GM23338 (cell line): ENCODE data around the gene NUP205. TPM values are rescaled to one million over a fixed set of nuclear protein-coding genes. Genes with fewer than 3 reads are reported as not detected.

Experiments used
- ATAC-seq: fragments of 200-7000 bp; cut with Tn5 transposase; 3 replicates; pipeline ENCODE4 v1.9.1; 2020
- DNase-seq: peaks from one replicate; pipeline ENCODE4 v3.0.0-alpha.2; 2015; ENCODE audit warnings: low spot score
- H2AFZ ChIP-seq: fragments of 200-600 bp; sonication (generic); 2 replicates; pipeline ENCODE4 v1.8.0; 2016; ENCODE audit warnings: antibody characterized with exemption, mild to moderate bottlenecking, moderate library complexity
- H3F3A ChIP-seq: fragments of 200-600 bp; sonication (generic); replicated peaks from 2 replicates; pipeline ENCODE4 v1.8.0; 2017; ENCODE audit warnings: antibody characterized with exemption, mixed run types, low read depth
- H3K27ac ChIP-seq: fragments of 200-600 bp; sonication (generic); 2 replicates; pipeline ENCODE4 v1.6.1; 2016; ENCODE audit warnings: low read depth
- H3K27me3 ChIP-seq: fragments of 200-600 bp; sonication (generic); 2 replicates; pipeline ENCODE4 v1.8.0; 2016; ENCODE audit warnings: mild to moderate bottlenecking, mixed run types, moderate library complexity; ENCODE audit not compliant: insufficient read depth
- H3K36me3 ChIP-seq: fragments of 200-600 bp; sonication (generic); 2 replicates; pipeline ENCODE4 v1.8.0; 2016; ENCODE audit warnings: mild to moderate bottlenecking; ENCODE audit not compliant: insufficient read depth
- H3K4me1 ChIP-seq: fragments of 200-600 bp; sonication (generic); 2 replicates; pipeline ENCODE4 v1.8.0; 2016; ENCODE audit warnings: mild to moderate bottlenecking, moderate library complexity; ENCODE audit not compliant: insufficient read depth
- H3K4me2 ChIP-seq: fragments of 200-600 bp; sonication (generic); 2 replicates; pipeline ENCODE4 v1.7.1; 2017; ENCODE audit warnings: mixed run types
- H3K4me3 ChIP-seq: fragments of 200-600 bp; sonication (generic); 2 replicates; pipeline ENCODE4 v1.6.1; 2016; ENCODE audit warnings: mixed run types
- H3K79me2 ChIP-seq: fragments of 200-600 bp; sonication (generic); replicated peaks from 2 replicates; pipeline ENCODE4 v1.8.0; 2017; ENCODE audit warnings: mild to moderate bottlenecking; ENCODE audit not compliant: insufficient read depth
- H3K9me2 ChIP-seq: fragments of 200-600 bp; sonication (generic); 2 replicates; pipeline ENCODE4 v1.8.0; 2017; ENCODE audit not compliant: insufficient read depth
- H4K20me1 ChIP-seq: fragments of 200-600 bp; sonication (generic); replicated peaks from 2 replicates; pipeline ENCODE4 v1.8.0; 2017; ENCODE audit warnings: mild to moderate bottlenecking; ENCODE audit not compliant: insufficient read depth
- H3K27ac Mint-ChIP-seq: 2 replicates; pipeline ENCODE4 v1.8.0; 2020; ENCODE audit warnings: inconsistent platforms, mild to moderate bottlenecking, moderate library complexity, mixed read lengths
- H3K27me3 Mint-ChIP-seq: 3 replicates; pipeline ENCODE4 v1.8.0; 2022; ENCODE audit warnings: low read depth, mild to moderate bottlenecking, moderate library complexity, mixed read lengths, inconsistent platforms; ENCODE audit not compliant: insufficient read depth, poor library complexity
- H3K36me3 Mint-ChIP-seq: 3 replicates; pipeline ENCODE4 v1.8.0; 2021; ENCODE audit warnings: low read depth, mild to moderate bottlenecking, inconsistent platforms, moderate library complexity, mixed read lengths
- H3K4me1 Mint-ChIP-seq: 3 replicates; pipeline ENCODE4 v1.8.0; 2020; ENCODE audit warnings: mild to moderate bottlenecking, inconsistent platforms, mixed read lengths
- H3K4me3 Mint-ChIP-seq: 3 replicates; pipeline ENCODE4 v1.8.0; 2021; ENCODE audit warnings: moderate library complexity, mild to moderate bottlenecking, inconsistent platforms, mixed read lengths
- H3K9me3 Mint-ChIP-seq: 3 replicates; pipeline ENCODE4 v1.8.0; 2020; ENCODE audit warnings: moderate library complexity, mild to moderate bottlenecking, inconsistent platforms, mixed read lengths
- CREB1 ChIP-seq: fragments of 250-450 bp; sonication (Bioruptor Pico); IDR thresholded peaks from 2 replicates; pipeline ENCODE4 v1.5.0; 2020; ENCODE audit warnings: low read depth, mild to moderate bottlenecking, moderate library complexity
- CTCF ChIP-seq, 2 experiments: fragments of 200-600 bp in 1 of 2; sonication (generic) in 1 of 2; conservative IDR thresholded peaks; 2 replicates each; pipeline versions ENCODE4 v1.5.1 to v1.6.1; 2016 to 2017; ENCODE audit warnings: antibody characterized with exemption in 2 of 2, low read depth in 2 of 2, mild to moderate bottlenecking in 2 of 2, moderate library complexity in 1 of 2
- ETS1 ChIP-seq: IDR thresholded peaks from 2 replicates; pipeline ENCODE4 v1.6.1; 2016; ENCODE audit warnings: antibody characterized with exemption
- EZH2 ChIP-seq: fragments of 200-600 bp; sonication (generic); IDR thresholded peaks from one replicate; pipeline ENCODE4 v1.8.0; 2017; ENCODE audit warnings: antibody characterized with exemption, mild to moderate bottlenecking, low read depth; ENCODE audit not compliant: unreplicated experiment
- JUNB ChIP-seq: IDR thresholded peaks from one replicate; pipeline ENCODE4 v1.6.1; 2016; ENCODE audit warnings: antibody characterized with exemption; ENCODE audit not compliant: unreplicated experiment
- POLR2AphosphoS5 ChIP-seq: IDR thresholded peaks from 2 replicates; pipeline ENCODE4 v1.6.1; 2016; ENCODE audit warnings: antibody characterized with exemption, low read depth
- REST ChIP-seq: IDR thresholded peaks from one replicate; pipeline ENCODE4 v1.6.1; 2018; ENCODE audit warnings: antibody characterized with exemption; ENCODE audit not compliant: unreplicated experiment
- STAT1 ChIP-seq: IDR thresholded peaks from one replicate; pipeline ENCODE4 v1.6.1; 2016; ENCODE audit warnings: antibody characterized with exemption; ENCODE audit not compliant: unreplicated experiment
- ZNF114 ChIP-seq: fragments of 250-450 bp; sonication (Bioruptor Pico); IDR thresholded peaks from 2 replicates; pipeline ENCODE4 v1.5.0; 2020; ENCODE audit warnings: mild to moderate bottlenecking, moderate library complexity
- ZNF462 ChIP-seq: fragments of 250-450 bp; sonication (Bioruptor Pico); IDR thresholded peaks from 2 replicates; pipeline ENCODE4 v1.5.0; 2020; ENCODE audit warnings: mild to moderate bottlenecking, moderate library complexity
- polyA plus RNA-seq: library from polyadenylated mRNA; unstranded; fragments of >200 nt; fragmentation: Nextera tagmentation; extraction: Ambion mirVana; gene quantifications from 2 replicates; pipeline ENCODE4 v1.2.1, GENCODE V29; 2016
- total RNA-seq: library from RNA; depleted of rRNA; stranded (reverse); fragments of >200 nt; shearing (Covaris generic); gene quantifications from 2 replicates; pipeline ENCODE4 v1.2.3, GENCODE V29; 2014

Gene NUP205
- total and polyA plus RNA-seq, 2 experiments from 2014 or later = 150 to 212 TPM

GRCh38 chr7:135683609-135684008 is 125.9 kb downstream of the NUP205 start:
- H3K4me2 ChIP-seq = no peak overlapping the region
- no peaks in the 10 kb centered on the region for H3F3A ChIP-seq
- H3K27ac ChIP-seq = no peak overlapping the region
- no peak overlapping the region for H3K4me3 ChIP-seq
- no peaks in the 10 kb centered on the region; the same call in 2 of the 3 replicates for H3K36me3 Mint-ChIP-seq
- no peak overlapping the region for H2AFZ ChIP-seq
- peaks cover 6% of the 10 kb centered on the region for H3K27me3 Mint-ChIP-seq
- no peaks in the 10 kb centered on the region for H3K9me2 ChIP-seq
- no peak overlapping the region for H3K27ac Mint-ChIP-seq
- no peak for ATAC-seq
- H4K20me1 ChIP-seq = no peaks in the 10 kb centered on the region; the same call in 1 of the 2 replicates
- peaks cover 3% of the 10 kb centered on the region; the same call in 1 of the 2 replicates for H3K4me1 ChIP-seq
- no peaks in the 10 kb centered on the region for H3K9me3 Mint-ChIP-seq
- no peaks in the 10 kb centered on the region for H3K27me3 ChIP-seq
- H3K4me3 Mint-ChIP-seq = no peak overlapping the region
- 0 out of 2 replicates have a peak, but pooled peaks cover under 1% of the 10 kb centered on the region for H3K79me2 ChIP-seq
- peaks cover 8% of the 10 kb centered on the region; the same call in 2 of the 3 replicates for H3K4me1 Mint-ChIP-seq
- no peak for DNase-seq
- H3K36me3 ChIP-seq = no peaks in the 10 kb centered on the region
- TF ChIP-seq ZNF462 (CRISPR knock-in tag) = no peak
- no peak for TF ChIP-seq JUNB
- TF ChIP-seq ZNF114 (CRISPR knock-in tag) = no peak
- TF ChIP-seq EZH2 = no peak
- no peak for TF ChIP-seq POLR2AphosphoS5
- no peak for TF ChIP-seq CREB1 (CRISPR knock-in tag)
- no peak for TF ChIP-seq ETS1
- TF ChIP-seq STAT1 = no peak
- TF ChIP-seq REST = no peak
- no peak for TF ChIP-seq CTCF (conservative IDR thresholded peaks at IDR 0.05; ENCODE audit: low read depth in 2 of 2)
